GM19463 (cell line): Measurements from ENCODE around the gene PLEKHA7.

ENCODE experiments used
- ATAC-seq: cut with Tn5 transposase; IDR thresholded peaks from one replicate; pipeline ENCODE4 v1.9.1; 2021; ENCODE audit warnings: mild to moderate bottlenecking, moderate library complexity; ENCODE audit not compliant: unreplicated experiment

Gene PLEKHA7

GRCh38 chr11:16749092-16749491 lies 265.1 kb downstream of the PLEKHA7 start:
- no peak for ATAC-seq

GRCh38 chr11:16745950-16746605 lies 268.1 kb downstream of the PLEKHA7 start:
- no peak for ATAC-seq

GRCh38 chr11:16744128-16744725 lies 270.0 kb downstream of the PLEKHA7 start:
- ATAC-seq, result no peak

GRCh38 chr11:16743478-16743877 lies 270.7 kb downstream of the PLEKHA7 start:
- ATAC-seq, result no peak

- no peak for ATAC-seq
Measured at GRCh38 chr11:16741473-16741872, 272.7 kb downstream of the PLEKHA7 start.

- no peak for ATAC-seq
Measured at GRCh38 chr11:16738947-16739815, 275.0 kb downstream of the PLEKHA7 start.

GRCh38 chr11:16738193-16738946 lies 275.8 kb downstream of the PLEKHA7 start, which contains the start of gene C11orf58:
TSS of gene C11orf58 (plus strand) at chr11:16738647. CDS start at chr11:16738779, 132 bp downstream.
- ATAC-seq, result peak; percentile 97

GRCh38 chr11:16737818-16738192 lies 276.4 kb downstream of the PLEKHA7 start:
- peak; percentile 6 for ATAC-seq
